Measurements from ENCODE around the gene TMEM168.

The TMEM168 gene

DNA sequence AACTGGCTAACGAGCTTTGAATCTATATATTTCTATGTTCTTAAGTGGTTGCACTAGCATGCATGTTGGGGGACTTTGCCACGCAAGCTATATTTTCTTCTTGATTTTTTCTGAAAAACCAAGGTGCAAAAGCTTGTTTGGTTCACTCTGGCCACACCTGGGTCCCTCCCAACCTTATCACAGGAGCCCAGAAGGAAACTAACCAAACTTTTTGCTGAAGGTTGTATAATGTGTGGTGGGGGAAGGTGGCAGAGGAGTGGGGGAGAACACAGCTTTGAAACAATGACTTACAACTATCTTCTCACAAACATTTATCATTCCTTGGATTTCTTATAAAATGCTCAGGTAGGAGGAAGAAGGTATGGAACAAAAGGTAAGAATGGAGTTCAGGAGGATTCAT lies 75.3 kb downstream of the TMEM168 start:
- no peak for DNase-seq (ENCODE audit: low spot score)

Data from LoVo (cell line).